PFSK-1 (cell line): ENCODE results near the gene BTBD9.

Experiments used
- POLR2AphosphoS5 ChIP-seq: IDR thresholded peaks from 2 replicates; pipeline ENCODE4 v1.6.1; 2012; ENCODE audit warnings: low read depth, mild to moderate bottlenecking, control low read depth, low read length, moderate library complexity
- REST ChIP-seq, 2 experiments: IDR thresholded peaks; 2 replicates each; pipeline versions ENCODE4 v1.6.1 to v1.8.0; 2011 to 2012; ENCODE audit warnings: low read depth in 2 of 2, low read length in 2 of 2, control low read depth in 1 of 2, inconsistent platforms in 1 of 2, mild to moderate bottlenecking in 1 of 2, moderate library complexity in 1 of 2; ENCODE audit not compliant: insufficient read depth in 1 of 2
- SIN3A ChIP-seq: IDR thresholded peaks from 2 replicates; pipeline ENCODE4 v1.6.1; 2012; ENCODE audit warnings: mild to moderate bottlenecking, low read length, moderate library complexity, borderline replicate concordance; ENCODE audit not compliant: insufficient read depth
- TAF1 ChIP-seq: IDR thresholded peaks from 2 replicates; pipeline ENCODE4 v1.6.1; 2012; ENCODE audit warnings: low read length, control low read depth, borderline replicate concordance; ENCODE audit not compliant: insufficient read depth

GRCh38 chr6:38452816-38453660 lies 186.7 kb downstream of the BTBD9 start:
- no peak for TF ChIP-seq POLR2AphosphoS5
- TF ChIP-seq TAF1: no peak
- no peak for TF ChIP-seq REST (IDR thresholded peaks at IDR 0.05; ENCODE audit: insufficient read depth in 1 of 2, low read depth in 2 of 2, low read length in 2 of 2)
- TF ChIP-seq SIN3A: no peak
